Muscle layer of duodenum (tissue), 2 donors: ENCODE measurements around the gene RTKN.
"Not testable (repeated sequence)": the region's sequence is repeated elsewhere in the genome, so short reads cannot be mapped to it uniquely, and the experiment has no call there.

Source experiments
- H3K27ac ChIP-seq: one replicate; pipeline ENCODE4 v1.7.0; 2013; ENCODE audit warnings: mild to moderate bottlenecking, low read length
- H3K27me3 ChIP-seq: one replicate; pipeline ENCODE4 v1.7.0; 2013; ENCODE audit warnings: low read depth, mild to moderate bottlenecking, control low read depth, low read length
- H3K36me3 ChIP-seq, 2 donors: one replicate each; pipeline ENCODE4 v1.7.0; 2013; ENCODE audit warnings: low read length in 2 of 2, control low read depth in 1 of 2, mild to moderate bottlenecking in 1 of 2; ENCODE audit not compliant: insufficient read depth in 2 of 2, control insufficient read depth in 1 of 2
- H3K4me1 ChIP-seq, 2 donors: one replicate each; pipeline ENCODE4 v1.7.0; 2013; ENCODE audit warnings: low read length in 2 of 2, mild to moderate bottlenecking in 2 of 2, control low read depth in 1 of 2, moderate library complexity in 1 of 2; ENCODE audit not compliant: insufficient read depth in 2 of 2, control insufficient read depth in 1 of 2
- H3K4me3 ChIP-seq, 2 donors: one replicate each; pipeline ENCODE4 v1.7.0; 2013; ENCODE audit warnings: low read length in 2 of 2, low read depth in 1 of 2, mild to moderate bottlenecking in 1 of 2
- H3K9me3 ChIP-seq, 2 donors: one replicate each; pipeline ENCODE4 v1.7.0; 2013; ENCODE audit warnings: low read length in 2 of 2, control low read depth in 1 of 2, mild to moderate bottlenecking in 1 of 2; ENCODE audit not compliant: control insufficient read depth in 1 of 2
- donor health status: healthy.

Gene RTKN

GRCh38 chr2:74444498-74445318 lies 3.0 kb upstream of the RTKN start:
- H3K27me3 ChIP-seq = peaks cover 7% of the 10 kb centered on the region
- H3K36me3 ChIP-seq = no peaks in the 10 kb centered on the region
- H3K9me3 ChIP-seq = no peaks in the 10 kb centered on the region
- H3K4me1 ChIP-seq = peaks cover 0 to 14% of the 10 kb centered on the region in 2 donors
- no peak overlapping the region for H3K4me3 ChIP-seq
- H3K27ac ChIP-seq = no peak overlapping the region

DNA sequence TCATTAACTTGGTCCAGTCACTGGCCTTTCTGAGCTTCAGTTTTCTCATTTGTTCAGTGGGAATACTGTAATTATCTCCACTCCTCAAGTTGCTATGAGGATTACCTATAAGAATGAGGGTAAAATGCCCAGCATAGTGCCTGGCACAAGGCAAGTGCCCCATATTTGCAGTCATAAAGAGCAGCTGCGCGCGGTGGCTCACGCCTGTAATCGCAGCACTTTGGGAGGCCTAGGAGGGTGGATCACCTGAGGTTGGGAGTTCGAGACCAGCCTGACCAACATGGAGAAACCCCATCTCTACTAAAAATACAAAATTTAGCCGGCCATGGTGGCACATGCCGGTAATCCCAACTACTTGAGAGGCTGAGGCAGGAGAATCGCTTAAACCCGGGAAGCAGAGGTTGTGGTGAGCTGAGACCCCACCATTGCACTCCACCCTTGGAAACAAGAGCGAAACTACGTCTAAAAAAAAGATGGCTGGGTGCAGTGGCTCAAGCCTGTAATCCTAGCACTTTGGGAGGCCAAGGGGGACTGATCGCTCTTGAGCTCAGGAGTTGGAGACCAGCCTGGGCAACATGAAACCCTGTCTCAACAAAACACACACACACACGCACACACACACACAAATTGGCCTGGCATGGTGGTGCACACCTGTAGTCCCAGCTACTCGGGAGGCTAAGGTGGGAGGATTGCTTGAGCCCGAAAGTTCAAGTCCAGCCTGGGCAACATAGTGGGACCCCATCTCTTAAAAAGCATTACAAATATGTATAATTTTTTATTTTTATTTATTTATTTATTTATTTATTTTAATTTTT lies 953 bp upstream of the RTKN start:
- not testable (repeated sequence) for H3K9me3 ChIP-seq, H3K27me3 ChIP-seq, H3K36me3 ChIP-seq
- Histone ChIP-seq H3K27ac (peak overlapping the region; percentile 63), H3K4me3 (peak overlapping the region; percentile 50 to 70), H3K4me1 (peaks cover 11 to 33% of the 10 kb centered on the region in 2 donors)

DNA sequence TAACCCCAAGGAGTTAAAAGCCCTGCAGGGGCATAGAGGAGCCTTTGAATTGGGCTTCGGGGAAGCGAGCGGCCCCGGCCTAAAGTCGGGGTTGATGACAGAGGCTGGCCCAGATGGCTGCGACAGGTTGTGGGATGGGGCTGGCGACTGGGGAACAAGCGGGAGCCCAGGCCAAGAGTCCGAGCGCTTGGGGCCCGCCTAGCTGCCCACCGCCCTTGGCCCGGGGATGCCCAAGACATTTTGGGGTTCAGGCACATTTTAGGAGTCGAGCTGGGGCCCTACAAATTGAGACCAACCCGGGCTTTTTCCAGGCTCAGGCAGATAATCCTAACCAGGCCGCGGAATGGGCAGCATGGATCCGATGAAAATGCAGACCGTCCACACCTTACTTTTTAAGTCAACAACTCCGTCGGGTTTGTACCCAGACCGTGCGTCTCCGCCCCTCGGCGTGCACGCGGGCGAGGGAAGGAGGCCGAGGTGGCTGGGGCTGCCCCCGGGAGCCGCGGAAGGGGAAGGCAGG lies 507 bp downstream of the RTKN start:
- Histone ChIP-seq H3K36me3 (no peaks in the 10 kb centered on the region), H3K4me1 (peaks cover 11 to 45% of the 10 kb centered on the region in 2 donors), H3K9me3 (no peaks in the 10 kb centered on the region), H3K27ac (peak overlapping the region; percentile 91), H3K4me3 (peak overlapping the region; percentile 69 to 70), H3K27me3 (peaks cover 7% of the 10 kb centered on the region)

GRCh38 chr2:74440378-74441169 lies 1.2 kb downstream of the RTKN start:
- peaks cover 7% of the 10 kb centered on the region for H3K27me3 ChIP-seq
- H3K4me1 ChIP-seq = peaks cover 11 to 46% of the 10 kb centered on the region in 2 donors
- no peaks in the 10 kb centered on the region for H3K9me3 ChIP-seq
- peak overlapping the region; percentile 91 for H3K27ac ChIP-seq
- H3K4me3 ChIP-seq = peak overlapping the region; percentile 69 to 70
- H3K36me3 ChIP-seq = no peaks in the 10 kb centered on the region

GRCh38 chr2:74439803-74440377 lies 1.8 kb downstream of the RTKN start:
- Histone ChIP-seq H3K27ac (peak overlapping the region; percentile 72), H3K4me3 (peak overlapping the region; percentile 69 to 70), H3K36me3 (no peaks in the 10 kb centered on the region), H3K4me1 (peaks cover 11 to 46% of the 10 kb centered on the region in 2 donors), H3K27me3 (peaks cover 7% of the 10 kb centered on the region), H3K9me3 (no peaks in the 10 kb centered on the region)

DNA sequence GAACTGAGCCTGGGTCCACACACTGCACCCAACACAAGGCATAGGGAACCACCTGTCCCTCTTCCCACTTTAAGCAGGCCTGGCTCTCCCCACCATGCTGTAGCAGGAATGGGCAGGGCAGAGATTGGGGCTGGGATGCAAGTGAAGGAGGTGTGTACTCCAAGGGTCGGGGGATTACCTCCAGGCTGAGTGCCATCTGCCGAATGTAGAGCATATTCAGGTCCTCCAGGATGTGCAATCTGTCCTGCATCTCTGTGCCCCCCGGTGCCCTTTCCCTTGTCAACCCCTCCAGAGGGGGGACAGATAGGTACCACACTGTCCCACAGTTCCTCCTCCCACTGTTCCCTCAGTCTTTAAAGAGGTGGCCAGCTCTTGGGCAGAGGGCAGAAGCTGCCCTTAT lies 2.4 kb downstream of the RTKN start:
- no peaks in the 10 kb centered on the region for H3K9me3 ChIP-seq
- peak overlapping the region; percentile 72 for H3K27ac ChIP-seq
- peaks cover 11 to 46% of the 10 kb centered on the region in 2 donors for H3K4me1 ChIP-seq
- no peaks in the 10 kb centered on the region for H3K36me3 ChIP-seq
- H3K27me3 ChIP-seq = peaks cover 7% of the 10 kb centered on the region
- H3K4me3 ChIP-seq = peak overlapping the region; percentile 69 to 70

DNA sequence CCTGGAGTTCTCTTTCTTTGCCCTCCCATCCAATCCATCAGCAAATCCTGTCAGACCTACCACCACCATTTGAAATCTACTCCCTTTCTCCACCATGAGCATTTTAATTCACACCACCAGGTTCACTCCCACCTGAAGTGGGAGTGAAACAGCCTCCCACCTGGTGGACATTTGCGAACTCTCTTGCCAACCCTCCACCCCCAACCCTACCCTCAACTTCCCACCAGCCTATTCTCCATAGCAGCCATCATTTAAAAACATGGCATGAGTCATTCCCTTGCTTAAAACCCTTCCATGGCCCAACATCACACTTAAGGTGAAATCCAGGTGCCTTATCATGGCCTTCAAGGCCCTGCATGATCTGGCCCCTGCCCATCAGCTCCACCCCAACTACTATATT lies 3.5 kb downstream of the RTKN start:
- H3K36me3 ChIP-seq = no peaks in the 10 kb centered on the region
- H3K27me3 ChIP-seq = peaks cover 7% of the 10 kb centered on the region
- peaks cover 11 to 46% of the 10 kb centered on the region in 2 donors for H3K4me1 ChIP-seq
- H3K9me3 ChIP-seq = no peaks in the 10 kb centered on the region
- H3K4me3 ChIP-seq = peak overlapping the region; percentile 69 to 70
- no peak overlapping the region for H3K27ac ChIP-seq

- peaks cover 11 to 46% of the 10 kb centered on the region in 2 donors for H3K4me1 ChIP-seq
- peaks cover 0 to 6% of the 10 kb centered on the region in 2 donors for H3K36me3 ChIP-seq
- no peak overlapping the region for H3K27ac ChIP-seq
- no peaks in the 10 kb centered on the region for H3K9me3 ChIP-seq
- peaks cover 2% of the 10 kb centered on the region for H3K27me3 ChIP-seq
- peak overlapping the region in 1 of 2 donors; percentile 11 for H3K4me3 ChIP-seq
Measured at GRCh38 chr2:74436848-74437695, 4.7 kb downstream of the RTKN start.

DNA sequence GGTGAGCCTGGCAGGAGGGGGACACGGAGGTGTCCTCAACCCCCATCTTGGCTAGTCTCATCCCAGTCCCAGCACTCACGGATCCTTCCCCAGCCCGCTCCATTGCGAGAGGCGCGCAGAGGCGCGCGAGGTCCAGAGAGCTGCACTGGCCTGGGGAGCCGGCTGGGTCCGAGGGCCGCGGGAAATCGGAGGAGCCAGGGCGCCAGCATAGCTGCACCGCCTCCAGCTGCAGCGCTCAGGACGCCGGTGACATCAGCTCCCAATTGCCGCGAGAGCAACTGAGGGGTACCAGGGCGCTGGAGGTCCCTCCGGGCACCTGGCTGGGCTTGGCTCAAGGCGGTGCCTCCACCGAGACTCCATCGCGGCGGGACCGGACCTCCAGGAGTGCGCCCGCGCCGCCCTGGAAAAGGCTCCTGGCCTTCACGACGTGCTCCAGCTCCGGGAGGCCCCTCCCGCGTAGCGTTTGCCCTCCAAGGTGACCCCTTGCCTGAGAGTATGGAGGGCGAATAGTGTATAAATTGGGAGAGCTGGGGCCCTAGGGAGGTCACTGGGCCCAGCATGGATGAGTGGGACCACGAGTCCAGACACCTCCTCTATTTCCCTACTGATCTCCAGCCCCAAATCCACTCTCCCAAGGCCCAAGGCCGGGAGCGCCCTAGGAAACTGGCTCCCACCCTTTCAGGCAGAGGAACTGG lies 5.5 kb downstream of the RTKN start:
- peak overlapping the region in 1 of 2 donors; percentile 11 for H3K4me3 ChIP-seq

More for the DNA sequence above, 5.5 kb downstream of the RTKN start:
- H3K27ac ChIP-seq = no peak overlapping the region
- no peaks in the 10 kb centered on the region for H3K9me3 ChIP-seq
- H3K27me3 ChIP-seq = no peaks in the 10 kb centered on the region
- peaks cover 0 to 14% of the 10 kb centered on the region in 2 donors for H3K36me3 ChIP-seq
- H3K4me1 ChIP-seq = peaks cover 11 to 44% of the 10 kb centered on the region in 2 donors
